SK-N-MC (cell line): ENCODE measurements around the gene SUSD4.

ENCODE experiments used
- DNase-seq: peaks from one replicate; pipeline ENCODE4 v3.0.0-alpha.2; 2011; ENCODE audit warnings: low read depth, low spot score
- H3K27ac ChIP-seq: fragments of 200-600 bp; sonication (generic); 2 replicates; pipeline ENCODE4 v1.5.1; 2016; ENCODE audit warnings: mixed run types
- H3K36me3 ChIP-seq: fragments of 200-600 bp; sonication (generic); 2 replicates; pipeline ENCODE4 v1.6.1; 2017; ENCODE audit warnings: antibody characterized with exemption, low read length, mixed read lengths; ENCODE audit not compliant: insufficient read depth
- H3K4me3 ChIP-seq: fragments of 200-600 bp; sonication (generic); 2 replicates; pipeline ENCODE4 v1.5.1; 2016
- H3K9ac ChIP-seq: fragments of 200-600 bp; sonication (generic); 2 replicates; pipeline ENCODE4 v1.8.0; 2017; ENCODE audit warnings: mixed run types, mixed read lengths; ENCODE audit not compliant: insufficient read length
- H3K9me3 ChIP-seq: fragments of 200-600 bp; sonication (generic); 2 replicates; pipeline ENCODE4 v1.6.1; 2017; ENCODE audit warnings: low read depth, mild to moderate bottlenecking, antibody characterized with exemption, low read length, moderate library complexity, mixed read lengths
- EZH2 ChIP-seq: fragments of 200-600 bp; sonication (generic); IDR thresholded peaks from one replicate; pipeline ENCODE4 v1.6.1; 2017; ENCODE audit warnings: antibody characterized with exemption
- FOXP2 ChIP-seq: optimal IDR thresholded peaks from 2 replicates; pipeline ENCODE3; 2011; ENCODE audit warnings: mild to moderate bottlenecking, moderate library complexity; ENCODE audit not compliant: insufficient read depth; ENCODE audit errors: extremely low read length, control extremely low read depth
- POLR2AphosphoS5 ChIP-seq: IDR thresholded peaks from 2 replicates; pipeline ENCODE4 v1.6.1; 2012; ENCODE audit warnings: mild to moderate bottlenecking, low read depth, low read length, borderline replicate concordance

Gene SUSD4

DNA sequence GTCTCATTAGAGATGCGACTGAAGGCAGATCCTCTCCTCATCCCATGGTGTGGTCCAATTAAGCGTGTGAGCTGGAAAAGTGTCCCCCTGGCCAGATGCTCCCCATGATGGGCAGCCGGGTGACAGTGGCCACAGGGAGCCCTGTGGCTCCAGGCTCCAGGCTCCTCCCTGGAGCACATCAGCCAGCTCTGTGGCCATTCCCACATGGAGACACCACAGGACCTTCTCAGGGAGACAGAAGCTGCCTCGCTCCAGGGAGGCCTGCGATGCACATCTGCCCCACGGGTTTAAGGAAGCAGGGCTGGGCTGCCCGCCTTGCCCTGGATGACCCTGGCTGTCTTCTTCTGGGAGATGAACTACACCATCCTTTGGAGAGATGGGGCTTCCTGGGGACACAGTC lies 121.0 kb downstream of the SUSD4 start:
- Histone ChIP-seq H3K36me3 (no peaks in the 10 kb centered on the region), H3K27ac (no peak overlapping the region), H3K9ac (no peak overlapping the region), H3K4me3 (no peak overlapping the region), H3K9me3 (no peaks in the 10 kb centered on the region)
- no peak for DNase-seq
- TF ChIP-seq EZH2 (no peak), POLR2AphosphoS5 (no peak), FOXP2 (no peak)

DNA sequence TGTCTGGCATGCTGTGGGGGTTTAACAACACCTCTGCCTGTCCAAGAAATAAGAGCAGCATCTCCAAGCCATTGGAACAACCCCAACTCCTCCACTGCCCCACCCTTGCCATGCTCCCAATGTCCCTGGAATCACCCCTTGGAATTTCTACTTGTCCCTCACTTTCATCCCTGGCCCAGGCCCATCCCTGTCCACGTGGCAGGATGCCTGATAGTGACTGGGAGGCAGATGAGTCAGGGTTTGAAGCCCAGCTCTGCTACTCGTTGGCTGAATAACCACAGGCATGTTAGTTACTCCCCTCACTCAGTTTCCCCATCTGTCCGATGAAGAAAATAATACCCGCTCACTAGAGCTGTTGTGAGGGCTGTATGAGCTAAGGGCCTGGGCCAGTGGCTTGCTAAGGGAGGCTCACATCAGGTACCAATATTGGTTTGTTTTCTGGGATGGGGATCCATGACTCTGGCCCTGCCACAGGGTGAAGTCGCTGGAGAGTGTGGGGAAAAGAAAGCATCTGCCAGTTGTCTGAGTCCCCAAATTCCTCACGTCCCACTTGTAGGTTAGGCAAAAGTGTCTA lies 121.5 kb downstream of the SUSD4 start:
- Histone ChIP-seq H3K9me3 (no peaks in the 10 kb centered on the region), H3K36me3 (no peaks in the 10 kb centered on the region), H3K4me3 (no peak overlapping the region), H3K27ac (no peak overlapping the region), H3K9ac (no peak overlapping the region)
- TF ChIP-seq POLR2AphosphoS5 (no peak), FOXP2 (no peak), EZH2 (no peak)
- no peak for DNase-seq

DNA sequence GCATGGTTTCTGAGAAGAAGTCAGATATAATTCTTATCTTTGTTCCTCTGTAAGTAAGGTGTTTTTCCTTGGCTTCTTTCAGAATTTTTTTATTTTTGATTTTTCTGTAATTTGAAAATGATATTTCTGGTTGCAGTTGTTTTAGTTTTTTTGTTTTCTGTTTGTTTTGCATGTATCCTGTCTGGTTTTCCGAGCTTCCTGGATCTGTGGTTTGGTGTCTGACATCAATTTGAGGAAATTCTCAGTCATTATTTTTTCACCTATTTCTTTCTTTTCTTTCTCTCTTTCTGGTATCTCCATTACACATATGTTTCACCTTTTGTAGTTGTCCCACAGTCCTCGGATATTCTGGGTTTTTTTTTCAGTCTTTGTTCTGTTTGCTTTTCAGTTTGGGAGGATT lies 123.9 kb downstream of the SUSD4 start:
- no peak overlapping the region for H3K27ac ChIP-seq
- H3K36me3 ChIP-seq = no peaks in the 10 kb centered on the region
- no peak for DNase-seq
- no peaks in the 10 kb centered on the region for H3K9me3 ChIP-seq
- no peak overlapping the region for H3K9ac ChIP-seq
- TF ChIP-seq EZH2 = no peak
- no peak overlapping the region for H3K4me3 ChIP-seq

DNA sequence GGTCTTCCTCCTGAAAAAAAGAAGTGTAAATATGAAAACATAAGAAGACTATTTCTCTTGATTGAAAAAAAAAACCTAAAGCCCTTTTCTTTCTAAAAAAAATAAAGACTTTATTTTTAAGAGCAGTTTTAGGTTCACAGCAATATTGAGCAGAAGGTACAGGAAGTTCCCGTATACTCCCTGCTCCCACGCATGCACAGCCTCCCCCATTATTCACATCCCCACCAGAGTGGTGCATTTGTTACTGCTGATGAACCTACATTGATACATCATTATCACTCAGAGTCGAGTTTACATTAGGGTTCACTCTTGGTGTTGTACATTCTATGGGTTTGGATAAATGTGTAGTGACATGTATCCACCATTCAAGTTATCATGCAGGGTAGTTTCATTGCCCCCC lies 128.9 kb downstream of the SUSD4 start:
- Histone ChIP-seq H3K9ac (no peak overlapping the region), H3K36me3 (no peaks in the 10 kb centered on the region), H3K4me3 (no peak overlapping the region), H3K9me3 (no peaks in the 10 kb centered on the region), H3K27ac (no peak overlapping the region)
- TF ChIP-seq FOXP2 (no peak), EZH2 (no peak), POLR2AphosphoS5 (no peak)
- no peak for DNase-seq

DNA sequence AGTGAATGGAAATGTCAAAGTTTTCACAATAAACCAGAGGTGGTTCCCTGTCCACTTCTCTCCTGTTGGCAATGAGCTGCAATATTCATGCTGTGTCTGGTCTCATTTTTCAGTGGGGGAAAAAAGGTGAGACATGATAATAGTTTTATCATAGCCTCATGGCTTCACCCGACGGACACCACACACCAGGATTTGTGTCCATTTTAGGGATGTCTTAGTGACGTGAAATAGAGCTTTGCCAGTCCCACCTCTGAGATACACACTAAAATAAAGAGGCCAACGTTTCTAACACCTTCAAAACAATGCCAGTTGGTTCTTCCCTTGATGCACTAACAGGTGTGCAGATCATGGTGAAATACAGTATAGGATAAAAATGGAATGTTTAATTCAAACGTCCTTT lies 129.4 kb downstream of the SUSD4 start:
- H3K9me3 ChIP-seq = no peaks in the 10 kb centered on the region
- no peak for TF ChIP-seq FOXP2
- no peak for TF ChIP-seq POLR2AphosphoS5
- no peak for TF ChIP-seq EZH2
- no peak for DNase-seq
- no peak overlapping the region for H3K9ac ChIP-seq
- H3K4me3 ChIP-seq = no peak overlapping the region
- no peaks in the 10 kb centered on the region for H3K36me3 ChIP-seq
- no peak overlapping the region for H3K27ac ChIP-seq

DNA sequence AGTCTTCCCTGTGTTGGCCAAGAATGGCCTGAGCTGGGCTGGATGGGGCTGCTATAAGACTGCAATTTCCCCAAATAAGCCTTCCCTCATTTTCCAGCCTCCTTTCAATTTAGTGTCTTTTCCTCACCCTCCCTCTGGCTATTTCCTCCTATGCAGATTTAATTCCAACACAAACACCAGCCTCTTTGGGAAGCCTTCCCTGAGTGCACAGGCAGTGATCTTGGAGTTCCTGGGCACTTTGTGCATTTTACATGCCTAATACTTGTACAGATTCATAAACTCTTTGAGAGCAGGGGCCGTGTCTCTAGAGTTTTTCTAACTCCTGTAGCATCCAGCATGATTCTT lies 129.8 kb downstream of the SUSD4 start:
- H3K27ac ChIP-seq = no peak overlapping the region
- H3K9me3 ChIP-seq = no peaks in the 10 kb centered on the region
- TF ChIP-seq POLR2AphosphoS5 (no peak), FOXP2 (no peak), EZH2 (no peak)
- no peak overlapping the region for H3K9ac ChIP-seq
- H3K36me3 ChIP-seq = no peaks in the 10 kb centered on the region
- H3K4me3 ChIP-seq = no peak overlapping the region
- no peak for DNase-seq

DNA sequence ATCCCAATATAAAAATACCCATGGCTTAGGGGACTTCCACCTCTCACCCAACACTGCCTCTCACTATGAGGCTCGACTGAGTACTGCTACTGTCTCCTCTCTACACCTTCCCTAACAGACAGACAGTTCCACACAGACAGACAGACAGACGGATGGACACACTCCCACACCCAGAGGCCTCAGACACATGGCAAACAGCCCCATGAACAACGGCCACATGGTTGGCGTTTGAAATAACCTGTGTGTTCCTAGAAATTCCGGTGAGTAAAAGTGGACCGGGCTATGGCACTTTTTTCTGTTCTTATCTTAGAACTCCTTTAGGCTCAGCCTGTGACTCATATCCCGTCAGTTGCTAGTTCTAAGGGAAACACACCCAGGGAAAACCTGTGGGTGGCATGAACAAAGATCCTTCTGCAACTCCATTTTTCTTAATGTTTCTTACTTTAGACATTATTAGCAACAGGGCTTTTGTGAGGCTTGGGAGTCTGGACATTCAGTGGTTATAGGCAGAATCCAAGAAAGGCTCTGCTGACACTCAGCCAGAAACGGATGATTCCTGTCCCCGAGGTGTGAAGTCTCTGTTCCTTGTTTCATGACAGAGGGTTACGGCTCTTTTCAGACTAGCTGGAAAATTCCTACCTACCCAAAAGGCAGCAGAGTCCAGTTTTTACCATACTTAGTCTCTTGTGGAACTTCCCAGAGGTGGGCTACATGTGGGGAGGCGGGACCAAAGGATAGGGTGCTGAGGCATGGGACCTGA lies 130.4 kb downstream of the SUSD4 start:
- no peak overlapping the region for H3K9ac ChIP-seq
- H3K36me3 ChIP-seq = no peaks in the 10 kb centered on the region
- no peak for DNase-seq
- no peak overlapping the region for H3K4me3 ChIP-seq
- no peaks in the 10 kb centered on the region for H3K9me3 ChIP-seq
- no peak for TF ChIP-seq FOXP2
- no peak for TF ChIP-seq EZH2
- TF ChIP-seq POLR2AphosphoS5 = no peak
- no peak overlapping the region for H3K27ac ChIP-seq

DNA sequence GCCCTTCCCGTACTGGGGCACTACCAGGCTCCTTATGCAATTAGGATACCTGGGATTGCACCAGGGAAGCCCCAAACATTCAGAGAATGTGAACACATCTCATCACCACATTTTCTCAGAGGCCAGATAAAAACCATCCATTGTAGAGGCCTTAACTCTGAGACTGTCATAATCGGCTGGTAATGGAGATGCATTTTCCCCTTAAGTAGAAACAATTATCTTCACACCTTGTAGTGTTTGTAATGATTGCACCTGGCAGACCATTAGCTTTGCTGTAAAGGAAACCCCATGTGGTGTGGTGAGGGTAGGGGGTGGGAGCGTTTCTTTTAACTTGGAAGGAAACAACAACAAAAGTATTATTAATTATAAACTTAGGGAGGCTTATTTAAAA lies 131.0 kb downstream of the SUSD4 start:
- Histone ChIP-seq H3K9me3 (no peaks in the 10 kb centered on the region), H3K27ac (no peak overlapping the region), H3K36me3 (no peaks in the 10 kb centered on the region), H3K4me3 (no peak overlapping the region), H3K9ac (no peak overlapping the region)
- no peak for DNase-seq
- no peak for TF ChIP-seq POLR2AphosphoS5
- no peak for TF ChIP-seq EZH2

DNA sequence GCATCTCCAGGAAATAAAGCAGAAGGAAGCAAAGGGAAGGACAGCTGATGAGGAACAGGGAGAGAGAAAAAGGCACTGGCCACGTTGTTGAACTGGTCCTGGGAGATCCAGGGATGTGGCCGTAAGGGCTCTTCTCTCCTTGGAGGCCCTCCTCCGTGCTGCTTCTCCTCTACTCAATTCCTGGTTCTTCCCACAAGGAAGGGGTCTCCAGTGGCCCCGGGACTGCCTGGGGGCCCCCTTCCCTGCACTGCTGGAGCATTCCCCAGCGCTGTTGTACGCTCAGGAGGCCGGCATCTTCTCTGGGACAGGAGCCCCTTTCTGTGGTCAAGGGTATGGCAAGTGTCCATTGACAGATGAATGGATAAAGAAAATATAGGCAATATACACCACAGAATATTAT lies 132.4 kb downstream of the SUSD4 start:
- H3K36me3 ChIP-seq = no peaks in the 10 kb centered on the region
- no peak overlapping the region for H3K4me3 ChIP-seq
- H3K27ac ChIP-seq = no peak overlapping the region
- H3K9me3 ChIP-seq = no peaks in the 10 kb centered on the region
- H3K9ac ChIP-seq = no peak overlapping the region
- DNase-seq = no peak
- TF ChIP-seq FOXP2 (no peak), POLR2AphosphoS5 (no peak)
